IPS-NIHi7 (cell line): ENCODE results near the gene GPRIN2.
A peak's percentile ranks its signal among the peaks of the same experiment; 100 is the strongest.
"Not testable (repeated sequence)": the region's sequence is repeated elsewhere in the genome, so short reads cannot be mapped to it uniquely, and the experiment has no call there.

Experiments
- DNase-seq: peaks from one replicate; pipeline ENCODE4 v3.0.0; 2012; ENCODE audit warnings: mixed read lengths; ENCODE audit errors: extremely low spot score

The GPRIN2 gene

GRCh38 chr10:46537309-46537708 lies 19.1 kb downstream of the GPRIN2 start:
- no peak for DNase-seq

GRCh38 chr10:46536781-46537180 lies 19.7 kb downstream of the GPRIN2 start:
- no peak for DNase-seq

DNA sequence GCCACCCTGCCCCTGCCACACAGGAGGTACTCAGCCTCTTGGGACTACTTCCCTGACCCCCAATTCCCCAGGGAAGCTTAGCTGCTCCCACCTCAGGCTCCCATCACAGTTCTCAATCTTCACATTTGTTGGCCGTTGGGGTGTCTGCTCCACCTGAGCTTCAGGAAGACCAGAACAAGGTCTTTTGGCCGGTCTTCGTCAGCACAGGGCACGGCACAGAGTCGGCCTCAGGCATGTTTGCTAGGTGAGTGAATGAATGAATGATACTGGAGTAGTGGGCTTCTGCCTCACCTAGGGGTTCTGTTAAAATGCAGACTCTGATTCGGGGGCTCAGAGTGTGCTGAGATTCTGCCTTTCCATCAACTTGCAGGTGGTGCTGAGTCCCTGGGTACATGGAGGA lies 20.3 kb downstream of the GPRIN2 start:
- no peak for DNase-seq

DNA sequence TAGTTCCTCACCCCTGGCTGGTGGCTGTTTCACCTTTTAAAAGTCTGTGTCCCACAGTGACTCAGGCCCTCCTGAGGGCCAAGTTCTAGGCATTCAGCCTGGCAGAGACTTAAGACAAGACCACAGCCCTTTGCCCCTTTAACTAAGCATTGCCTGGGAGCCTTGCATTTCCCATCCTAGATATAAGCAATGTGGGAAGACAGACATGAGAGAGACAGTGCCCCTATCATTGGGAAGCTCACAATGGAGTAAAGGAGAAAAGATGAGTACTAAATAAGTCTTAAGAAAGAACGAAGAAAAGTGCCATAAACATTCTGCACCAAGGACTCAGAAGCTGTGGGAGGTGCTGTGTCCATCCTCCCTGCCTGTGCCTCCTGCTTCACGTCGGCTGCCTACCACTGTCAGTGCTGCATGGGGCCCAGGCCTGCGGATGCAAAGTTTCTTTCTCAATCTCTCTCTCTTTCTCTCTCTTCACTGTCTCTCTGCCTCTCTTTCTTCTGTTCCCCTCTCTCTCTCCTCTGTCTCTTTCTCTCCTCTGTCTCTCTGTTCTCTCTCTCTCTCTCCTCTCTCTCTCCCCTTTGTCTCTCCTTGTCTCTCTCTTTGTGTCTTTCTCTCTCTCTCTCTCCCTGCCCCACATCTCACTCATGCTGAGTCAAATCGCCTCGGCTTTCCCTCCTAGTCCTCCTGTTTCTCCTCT lies 21.5 kb downstream of the GPRIN2 start:
- DNase-seq = no peak

DNA sequence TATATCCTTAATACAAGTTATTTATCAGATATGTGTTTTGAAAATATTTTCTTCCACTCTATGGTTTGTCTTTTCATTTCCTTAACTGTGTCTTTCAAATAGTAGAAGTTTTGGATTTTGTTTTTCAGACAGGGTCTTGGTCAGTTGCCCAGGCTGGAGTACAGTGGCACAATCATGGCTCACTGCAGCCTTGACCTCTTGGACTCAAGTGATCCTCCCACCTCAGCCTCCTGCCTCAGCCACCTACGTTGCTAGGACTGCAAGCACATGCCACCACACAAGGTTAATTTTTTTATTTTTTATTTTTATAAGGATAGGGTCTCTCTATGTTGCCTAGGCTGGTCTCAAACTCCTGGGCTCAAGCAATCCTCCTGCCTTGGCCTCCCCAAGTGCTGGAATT lies 24.2 kb downstream of the GPRIN2 start:
- DNase-seq = not testable (repeated sequence)

DNA sequence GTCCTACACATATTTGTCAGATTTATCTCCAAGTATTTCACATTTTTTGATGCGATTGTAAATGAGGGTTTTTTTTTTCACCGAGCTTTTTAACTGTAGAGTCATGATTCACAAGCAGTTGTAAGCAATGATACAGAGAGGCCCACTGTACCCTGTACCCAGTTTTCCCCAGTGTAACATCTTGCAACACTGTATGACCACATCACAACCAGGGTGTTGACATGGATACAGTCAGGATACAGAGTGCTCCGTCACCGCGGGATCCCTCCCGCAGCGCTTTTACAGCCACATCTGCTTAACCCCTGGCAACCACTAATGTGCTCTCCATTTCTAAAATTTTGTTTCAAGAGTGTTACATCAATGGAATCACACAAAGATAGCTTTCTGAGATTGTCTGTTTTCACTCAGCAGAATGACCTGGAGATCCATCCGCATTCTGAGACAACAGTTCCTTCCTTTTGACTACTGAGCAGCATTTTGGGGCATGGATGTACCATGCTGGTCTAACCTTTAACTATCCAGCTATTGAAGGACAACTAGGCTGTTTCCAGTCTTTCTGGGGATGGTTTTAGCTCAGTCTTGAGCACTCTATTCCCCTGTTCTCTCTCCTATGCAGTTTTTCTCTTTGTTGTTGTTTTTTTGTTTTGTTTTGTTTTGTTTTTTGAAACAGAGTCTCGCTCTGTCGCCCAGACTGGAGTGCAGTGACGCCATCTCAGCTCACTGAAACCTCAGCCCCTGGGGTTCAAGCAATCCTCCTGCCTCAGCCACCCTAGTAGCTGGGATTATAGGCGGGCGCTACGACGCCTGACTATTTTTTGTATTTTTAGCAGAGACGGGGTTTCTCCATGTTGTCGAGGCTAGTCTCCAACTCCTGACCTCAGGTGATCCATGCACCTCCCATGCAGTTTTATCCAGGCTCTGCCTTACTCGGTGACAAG lies 25.9 kb downstream of the GPRIN2 start:
- no peak for DNase-seq

DNA sequence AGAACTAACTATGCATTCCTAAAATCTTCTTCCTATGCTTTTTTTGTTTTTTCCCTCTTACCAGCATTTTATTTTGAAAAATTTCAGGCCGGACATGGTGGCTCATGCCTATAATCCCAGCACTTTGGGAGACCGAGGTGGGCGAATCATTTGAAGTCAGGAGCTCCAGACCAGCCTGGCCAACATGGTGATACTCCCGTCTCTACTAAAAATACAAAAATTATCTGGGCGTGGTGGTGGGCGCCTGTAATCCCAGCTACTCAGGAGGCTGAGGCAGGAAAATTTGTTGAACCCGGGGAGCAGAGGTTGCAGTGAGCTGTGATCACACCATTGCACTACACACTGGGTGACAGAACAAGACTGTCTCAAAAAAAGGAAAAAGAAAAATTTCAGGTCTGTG lies 26.7 kb downstream of the GPRIN2 start:
- not testable (repeated sequence) for DNase-seq

GRCh38 chr10:46528675-46529615 lies 27.5 kb downstream of the GPRIN2 start:
- DNase-seq = no peak

GRCh38 chr10:46528171-46528671 lies 28.2 kb downstream of the GPRIN2 start:
- no peak for DNase-seq

DNA sequence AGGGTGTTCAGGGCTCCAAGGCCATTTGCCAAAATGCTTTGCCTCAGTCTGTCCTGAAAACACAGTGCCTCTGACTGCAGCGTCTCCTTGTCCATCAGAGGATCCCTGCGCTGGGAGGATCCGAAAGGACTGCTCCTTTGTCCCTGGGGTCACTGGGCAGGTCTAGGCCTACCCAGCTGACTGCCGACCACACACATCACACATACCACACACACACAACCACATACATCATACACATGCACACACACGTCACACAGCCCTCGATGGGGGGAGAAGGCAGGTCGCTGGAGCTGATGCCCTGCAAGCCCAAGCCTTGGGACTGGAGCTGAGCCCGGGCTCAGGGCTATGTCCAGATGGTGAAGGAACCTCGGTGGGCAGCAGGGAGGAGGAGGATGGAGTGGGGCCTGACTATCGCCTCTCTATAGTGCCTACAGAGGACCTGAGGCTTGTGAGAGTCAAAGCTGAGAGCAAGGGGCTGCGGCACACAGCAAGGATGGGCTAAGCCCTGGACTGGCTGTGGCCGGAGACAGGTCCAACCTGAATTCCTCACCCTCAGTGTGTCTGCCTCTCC lies 29.1 kb downstream of the GPRIN2 start:
- no peak for DNase-seq

DNA sequence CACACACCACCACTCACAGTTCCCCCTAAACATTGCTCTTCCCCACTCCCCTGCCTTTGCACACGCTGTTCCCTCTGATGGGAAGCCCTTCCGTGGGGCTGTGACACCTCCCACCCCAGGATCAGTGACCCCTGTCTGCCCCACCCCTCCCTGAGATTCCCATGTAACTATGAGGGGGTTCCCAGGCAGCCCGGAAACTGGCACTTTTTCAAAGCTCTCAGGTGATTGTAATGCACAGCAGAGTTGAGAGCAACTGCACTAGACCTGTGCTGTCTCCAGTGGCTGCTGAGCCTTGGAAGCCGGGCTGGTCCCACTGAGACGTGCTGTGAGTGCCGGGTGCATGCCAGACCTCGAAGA lies 29.8 kb downstream of the GPRIN2 start:
- no peak for DNase-seq

GRCh38 chr10:46525824-46526681 lies 30.4 kb downstream of the GPRIN2 start:
- no peak for DNase-seq

DNA sequence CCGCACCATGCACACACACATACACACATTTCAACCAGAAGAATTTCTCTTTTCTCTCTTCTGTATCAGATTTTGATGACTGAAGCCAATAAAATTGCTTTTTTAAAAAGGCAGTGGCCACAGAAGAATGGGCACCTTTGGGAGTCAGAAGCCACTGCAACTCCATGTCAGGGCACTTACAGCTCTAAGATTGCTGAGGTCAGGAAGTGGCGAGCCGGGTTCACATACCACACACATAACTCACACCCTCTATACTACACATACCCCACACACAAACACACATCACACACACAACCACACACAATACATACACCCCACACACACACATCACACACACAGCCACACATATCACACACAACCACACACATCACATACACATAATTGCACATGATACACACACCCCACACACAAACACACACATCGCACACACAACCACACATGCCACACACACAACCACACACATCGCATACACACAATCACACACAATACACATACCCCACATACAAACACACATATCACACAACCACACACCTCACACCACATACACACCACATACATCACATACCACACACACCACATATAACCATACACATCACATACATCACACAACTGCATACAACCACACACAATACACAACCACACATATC lies 31.2 kb downstream of the GPRIN2 start:
- DNase-seq = no peak

DNA sequence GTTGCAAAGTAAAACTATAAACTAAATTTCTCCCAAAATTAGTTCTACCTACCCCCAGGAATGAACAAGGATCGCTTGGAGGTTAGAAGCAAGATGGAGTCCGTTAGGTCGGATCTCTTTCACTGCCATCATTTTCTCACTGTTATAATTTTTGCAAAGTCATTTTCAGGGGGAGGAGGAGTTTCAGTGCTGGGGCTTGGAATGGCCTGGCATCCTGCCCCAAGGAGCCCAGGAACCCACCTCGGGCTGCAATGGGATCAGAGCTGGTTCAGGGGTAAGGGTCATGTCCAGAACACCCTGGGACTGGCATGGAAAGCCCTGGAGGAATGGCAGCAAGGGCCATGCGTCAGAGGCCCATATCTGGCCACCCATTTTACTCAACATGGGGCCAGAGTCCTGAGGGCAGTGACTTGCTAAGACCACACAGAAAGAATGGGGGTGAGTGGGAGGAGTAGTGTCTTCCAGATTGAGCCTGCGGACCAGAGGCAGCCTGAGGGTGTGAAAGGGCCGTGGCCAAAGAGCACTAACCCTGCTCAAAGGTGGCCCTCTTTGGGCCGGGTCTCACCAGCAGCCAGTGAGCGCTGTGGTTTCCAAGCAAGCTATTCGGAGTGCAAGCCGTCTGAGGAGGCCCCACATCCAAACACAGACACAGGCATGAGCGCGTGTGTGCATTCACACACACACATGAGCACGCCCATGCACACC lies 31.8 kb downstream of the GPRIN2 start:
- DNase-seq = peak; percentile 73

GRCh38 chr10:46523962-46524471 lies 32.4 kb downstream of the GPRIN2 start:
- no peak for DNase-seq

DNA sequence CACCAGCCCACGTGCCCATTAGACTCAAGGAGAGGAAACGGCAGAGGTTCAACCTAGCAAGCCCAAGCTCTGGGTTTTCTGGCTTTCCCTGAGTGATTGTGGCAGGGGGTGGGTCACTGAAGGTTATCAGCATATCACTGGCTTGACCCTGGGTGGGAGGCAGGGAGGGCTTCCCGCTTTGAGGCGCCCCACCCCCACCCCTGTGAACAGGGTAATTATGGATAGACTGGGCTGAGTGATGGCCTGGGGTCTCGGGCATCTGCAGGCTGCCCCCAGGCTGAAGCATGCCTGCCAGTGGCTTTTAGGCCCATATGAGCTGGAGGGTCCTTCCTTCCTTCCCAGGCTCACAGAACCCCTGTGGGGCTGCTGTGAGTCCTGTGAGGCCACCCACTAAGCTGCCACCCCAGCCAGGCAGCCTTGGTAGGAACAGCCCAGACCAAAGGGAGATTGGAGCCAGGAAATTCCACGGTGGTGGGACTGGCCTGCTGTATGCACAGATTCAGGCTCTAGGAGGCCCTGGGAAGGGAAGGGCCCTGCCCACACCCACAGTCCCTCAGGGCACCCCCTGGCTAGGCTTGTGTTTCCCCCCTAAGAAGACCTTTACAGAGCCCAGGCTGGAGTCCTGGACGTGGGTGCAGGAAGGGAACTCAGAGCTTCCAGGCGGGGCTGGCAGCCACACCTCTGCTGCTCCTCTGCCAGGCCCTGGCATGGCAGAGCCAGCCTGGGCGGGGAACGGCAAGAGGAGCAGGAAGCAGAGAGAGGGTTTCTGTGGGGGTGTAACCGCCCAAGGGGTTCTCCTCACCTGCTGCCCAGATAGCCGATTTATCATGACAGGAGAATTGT lies 33.1 kb downstream of the GPRIN2 start:
- DNase-seq = no peak

GRCh38 chr10:46522295-46523118 lies 34.0 kb downstream of the GPRIN2 start:
- DNase-seq = no peak
